HUES6 (cell line): ENCODE measurements around the gene VPS13D.
"Not testable (repeated sequence)": the region's sequence is repeated elsewhere in the genome, so short reads cannot be mapped to it uniquely, and the experiment has no call there.

Experiments
- H3K27ac ChIP-seq: 2 replicates; pipeline ENCODE4 v1.7.0; 2013; ENCODE audit warnings: low read depth, mild to moderate bottlenecking, low read length, inconsistent platforms
- H3K27me3 ChIP-seq: 2 replicates; pipeline ENCODE4 v1.6.1; 2013; ENCODE audit warnings: low read length; ENCODE audit not compliant: control insufficient read depth, insufficient read depth
- H3K36me3 ChIP-seq: 2 replicates; pipeline ENCODE4 v1.6.1; 2013; ENCODE audit warnings: low read length; ENCODE audit not compliant: control insufficient read depth, insufficient read depth
- H3K4me1 ChIP-seq: 2 replicates; pipeline ENCODE4 v1.6.1; 2013; ENCODE audit warnings: low read length; ENCODE audit not compliant: control insufficient read depth, insufficient read depth
- H3K4me3 ChIP-seq: 2 replicates; pipeline ENCODE4 v1.5.1; 2013; ENCODE audit warnings: low read depth, low read length
- H3K9ac ChIP-seq: one replicate; pipeline ENCODE4 v1.6.1; 2013; ENCODE audit warnings: mild to moderate bottlenecking, low read length
- H3K9me3 ChIP-seq: 2 replicates; pipeline ENCODE4 v1.6.1; 2013; ENCODE audit warnings: low read depth, low read length; ENCODE audit not compliant: control insufficient read depth, insufficient read depth

Gene VPS13D

DNA sequence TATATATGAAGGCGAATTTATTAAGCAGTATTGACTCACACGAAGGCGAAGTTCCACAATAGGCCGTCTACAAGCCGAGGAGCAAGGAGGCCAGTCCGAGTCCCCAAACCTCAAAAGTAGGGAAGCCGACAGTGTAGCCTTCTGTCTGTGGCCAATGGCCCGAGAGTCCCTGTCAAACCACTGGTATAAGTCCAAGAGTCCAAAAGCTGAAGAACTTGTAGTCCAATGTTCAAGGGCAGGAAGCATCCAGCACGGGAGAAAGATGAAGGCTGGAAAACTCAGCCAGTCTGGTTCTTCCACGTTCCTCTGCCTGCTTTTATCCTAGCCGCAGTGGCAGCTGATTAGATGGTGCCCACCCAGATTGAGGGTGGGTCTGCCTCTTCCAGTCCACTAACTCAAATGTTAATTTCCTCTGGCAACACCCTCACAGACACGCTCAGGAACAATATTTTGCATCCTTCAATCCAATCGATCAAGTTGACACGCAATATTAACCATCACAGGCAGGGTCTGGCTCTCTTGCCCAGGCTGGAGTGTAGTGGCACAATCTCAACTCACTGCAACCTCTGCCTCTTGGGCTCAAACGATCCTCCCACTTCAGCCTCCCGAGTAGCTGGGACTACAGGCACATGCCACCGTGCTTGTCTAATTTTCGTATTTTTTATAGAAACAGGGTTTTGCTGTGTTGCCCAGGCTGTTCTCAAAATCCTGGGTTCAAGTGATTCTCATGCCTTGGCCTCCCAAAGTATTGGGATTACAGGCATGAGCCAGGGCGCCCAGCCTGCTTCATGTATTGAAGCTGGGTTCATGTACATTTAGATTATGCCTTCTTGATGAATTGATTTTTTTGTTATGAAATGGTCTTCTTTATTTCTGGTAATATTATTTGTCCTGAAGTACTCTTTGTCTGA is 302.8 kb downstream of the VPS13D start:
- Histone ChIP-seq H3K4me1 (peaks cover 5% of the 10 kb centered on the region; the same call in 1 of the 2 replicates), H3K27ac (no peak overlapping the region), H3K27me3 (no peaks in the 10 kb centered on the region), H3K9ac (no peak overlapping the region), H3K36me3 (no peaks in the 10 kb centered on the region), H3K4me3 (no peak overlapping the region), H3K9me3 (no peaks in the 10 kb centered on the region)

DNA sequence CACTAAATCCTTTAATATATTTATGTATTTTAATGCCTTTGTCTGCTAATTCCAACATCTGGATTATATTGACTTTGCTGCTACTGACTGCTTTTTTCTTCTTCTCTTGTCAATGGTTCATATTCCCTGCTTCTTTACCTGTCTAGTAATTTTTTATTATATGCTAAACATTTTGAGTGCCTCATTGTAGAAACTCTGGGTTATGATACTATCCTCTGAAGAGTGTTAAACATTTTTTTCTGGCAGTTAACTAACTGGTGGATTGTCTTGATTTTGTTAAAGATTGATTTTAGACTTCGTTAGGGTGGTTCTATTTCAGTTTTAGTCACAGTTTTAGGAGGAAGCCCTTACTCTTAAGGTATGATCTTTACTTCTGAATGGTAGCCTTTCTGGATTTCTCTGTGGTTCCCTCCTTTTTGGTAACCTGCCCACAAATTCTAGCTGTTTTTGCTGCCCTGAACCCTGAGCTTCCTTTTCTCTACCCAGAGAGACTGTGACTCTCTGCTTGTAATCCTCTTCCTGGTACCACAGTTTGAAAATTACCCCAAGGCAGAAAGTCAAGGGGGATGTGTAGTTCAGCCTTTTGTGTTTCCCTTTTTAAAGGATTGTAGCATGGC is 306.3 kb downstream of the VPS13D start:
- no peak overlapping the region for H3K9ac ChIP-seq
- H3K4me1 ChIP-seq, result peaks cover 11% of the 10 kb centered on the region
- no peaks in the 10 kb centered on the region for H3K9me3 ChIP-seq
- no peak overlapping the region for H3K27ac ChIP-seq
- H3K27me3 ChIP-seq, result no peaks in the 10 kb centered on the region
- no peak overlapping the region for H3K4me3 ChIP-seq
- H3K36me3 ChIP-seq, result no peaks in the 10 kb centered on the region

DNA sequence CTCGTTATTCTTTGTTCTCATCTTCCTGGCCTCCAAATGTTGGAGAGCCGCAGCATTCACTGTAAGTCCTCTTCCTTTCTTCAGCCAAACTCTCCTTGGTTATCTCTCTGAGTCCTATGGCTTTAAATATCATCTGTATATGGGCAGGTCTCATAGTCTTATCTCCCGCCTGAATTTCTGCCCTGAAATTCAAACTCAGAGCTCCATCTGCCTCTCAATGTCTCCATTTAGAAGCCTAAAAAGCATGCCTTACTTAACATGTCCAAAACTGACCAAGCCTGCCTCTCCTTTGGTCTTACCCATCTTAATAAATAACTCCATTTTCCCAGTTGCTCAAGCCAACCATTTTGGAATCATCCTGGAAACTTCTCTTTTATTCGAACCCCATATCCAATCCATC is 307.5 kb downstream of the VPS13D start:
- Histone ChIP-seq H3K27me3 (no peaks in the 10 kb centered on the region), H3K9me3 (no peaks in the 10 kb centered on the region), H3K4me3 (no peak overlapping the region), H3K4me1 (peaks cover 20% of the 10 kb centered on the region), H3K27ac (no peak overlapping the region), H3K36me3 (no peaks in the 10 kb centered on the region), H3K9ac (no peak overlapping the region)

DNA sequence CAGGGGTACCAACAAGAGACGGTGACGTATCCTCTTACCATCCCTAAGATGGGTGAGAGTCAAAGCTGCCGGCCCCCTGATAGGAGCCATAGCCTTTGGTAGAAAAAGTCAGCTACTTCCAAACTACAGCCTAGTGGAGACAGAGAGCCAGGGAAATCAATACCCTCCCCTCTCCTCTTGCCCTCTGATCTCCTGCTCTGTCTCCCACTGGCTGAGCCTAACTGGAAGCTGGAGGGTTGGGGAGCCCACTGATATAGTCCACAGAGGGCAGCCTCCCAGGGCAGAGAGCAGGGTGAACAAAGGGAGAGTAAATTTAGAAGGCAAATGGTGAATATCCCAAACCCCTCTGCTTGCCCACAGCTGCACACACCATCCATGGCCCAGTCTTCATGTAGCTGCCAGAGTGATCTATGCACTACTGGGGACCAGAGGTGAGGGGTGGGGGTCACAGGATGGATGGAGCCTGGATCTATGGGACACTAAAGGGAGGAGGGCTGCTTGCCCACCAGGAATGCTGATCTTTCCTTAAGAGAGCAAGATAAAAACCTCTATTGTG is 308.2 kb downstream of the VPS13D start:
- no peak overlapping the region for H3K27ac ChIP-seq
- no peaks in the 10 kb centered on the region for H3K27me3 ChIP-seq
- no peaks in the 10 kb centered on the region for H3K36me3 ChIP-seq
- no peak overlapping the region for H3K9ac ChIP-seq
- no peaks in the 10 kb centered on the region for H3K9me3 ChIP-seq
- H3K4me1 ChIP-seq, result peaks cover 20% of the 10 kb centered on the region
- H3K4me3 ChIP-seq, result no peak overlapping the region

DNA sequence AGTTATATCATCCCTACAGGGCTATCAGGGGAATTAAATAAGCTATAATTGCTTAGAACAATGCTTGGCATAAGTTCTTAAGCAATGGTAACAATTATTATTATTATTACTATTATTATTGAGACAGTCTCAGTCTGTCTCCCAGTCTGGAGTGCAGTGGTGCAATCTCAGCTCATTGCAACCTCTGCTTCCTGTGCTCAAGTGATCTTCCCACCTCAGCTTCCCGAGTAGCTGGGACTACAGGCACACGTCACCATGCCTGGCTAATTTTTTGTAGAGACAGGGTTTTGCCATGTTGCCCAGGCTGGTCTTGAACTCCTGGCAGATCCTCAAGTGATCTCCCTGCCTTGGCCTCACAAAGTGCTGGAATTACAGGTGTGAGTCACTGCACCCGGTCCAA is 308.7 kb downstream of the VPS13D start:
- not testable (repeated sequence) for H3K9ac ChIP-seq, H3K27me3 ChIP-seq, H3K36me3 ChIP-seq, H3K27ac ChIP-seq, H3K9me3 ChIP-seq, H3K4me3 ChIP-seq
- H3K4me1 ChIP-seq, result peaks cover 20% of the 10 kb centered on the region

DNA sequence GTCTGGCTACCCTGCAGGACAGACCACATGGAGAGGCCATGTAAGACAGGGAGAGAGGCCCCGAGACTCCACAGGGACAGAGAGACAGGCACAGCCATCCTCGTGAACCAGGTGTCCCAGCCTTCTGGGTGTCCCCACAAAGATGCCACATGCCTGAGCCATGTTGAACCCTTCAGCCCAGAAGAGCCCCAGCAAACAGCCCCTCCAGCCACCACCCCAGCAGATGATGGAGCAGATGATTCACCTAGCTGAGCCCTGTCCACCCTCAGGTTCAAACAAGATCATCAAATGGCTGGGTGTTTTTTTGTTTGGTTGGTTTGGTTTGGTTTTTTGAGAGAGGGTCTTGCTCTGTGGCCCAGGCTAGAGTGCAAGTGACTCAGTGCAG is 309.5 kb downstream of the VPS13D start:
- Histone ChIP-seq H3K9ac (no peak overlapping the region), H3K4me3 (no peak overlapping the region), H3K9me3 (no peaks in the 10 kb centered on the region), H3K4me1 (peaks cover 20% of the 10 kb centered on the region), H3K27me3 (no peaks in the 10 kb centered on the region), H3K36me3 (no peaks in the 10 kb centered on the region), H3K27ac (no peak overlapping the region)

DNA sequence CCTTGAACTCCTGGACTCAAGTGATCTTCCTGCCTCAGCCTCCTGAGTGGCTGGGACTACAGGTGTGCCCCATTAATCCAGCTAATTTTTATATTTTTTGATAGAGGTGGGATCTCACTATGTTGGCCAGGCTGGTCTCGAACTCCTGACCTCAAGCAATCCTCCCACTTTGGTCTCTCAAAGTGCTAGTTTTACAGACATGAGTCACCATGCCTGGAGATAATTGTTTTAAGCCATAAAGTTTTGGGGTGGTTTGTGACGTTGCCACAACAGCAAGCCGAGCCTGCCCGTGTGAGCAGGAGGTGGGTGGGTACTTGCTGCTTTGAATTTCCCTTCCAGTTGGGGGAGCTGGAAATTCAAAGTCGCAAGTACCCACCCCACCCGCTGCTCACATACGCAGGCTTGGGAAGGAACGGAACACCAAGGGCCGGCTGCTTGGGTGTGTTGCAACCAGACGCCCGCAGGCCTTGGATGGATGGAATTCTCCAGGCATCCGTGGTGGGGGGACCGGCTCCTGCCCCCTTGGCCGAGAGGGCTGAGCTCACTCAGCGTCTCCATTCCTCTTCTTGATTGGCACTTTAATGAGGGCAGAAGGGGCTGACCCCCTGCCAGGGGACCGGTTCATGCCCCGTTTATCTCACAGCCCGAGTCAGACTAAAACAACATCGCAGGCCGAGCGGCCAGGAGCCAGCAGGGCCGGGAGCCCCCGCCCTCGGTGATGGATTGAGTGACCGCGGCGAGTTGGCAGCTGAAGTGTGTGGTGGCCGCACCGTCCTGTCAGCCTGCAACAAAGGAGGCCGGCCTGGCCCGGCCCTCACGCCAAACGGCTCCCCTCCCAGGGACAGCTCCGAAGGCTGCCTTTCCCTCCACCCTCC is 310.1 kb downstream of the VPS13D start:
- no peaks in the 10 kb centered on the region for H3K36me3 ChIP-seq
- H3K9ac ChIP-seq, result no peak overlapping the region
- H3K4me1 ChIP-seq, result peaks cover 21% of the 10 kb centered on the region
- no peaks in the 10 kb centered on the region for H3K27me3 ChIP-seq
- H3K27ac ChIP-seq, result no peak overlapping the region
- peak overlapping the region; percentile 43 for H3K4me3 ChIP-seq
- H3K9me3 ChIP-seq, result no peaks in the 10 kb centered on the region

DNA sequence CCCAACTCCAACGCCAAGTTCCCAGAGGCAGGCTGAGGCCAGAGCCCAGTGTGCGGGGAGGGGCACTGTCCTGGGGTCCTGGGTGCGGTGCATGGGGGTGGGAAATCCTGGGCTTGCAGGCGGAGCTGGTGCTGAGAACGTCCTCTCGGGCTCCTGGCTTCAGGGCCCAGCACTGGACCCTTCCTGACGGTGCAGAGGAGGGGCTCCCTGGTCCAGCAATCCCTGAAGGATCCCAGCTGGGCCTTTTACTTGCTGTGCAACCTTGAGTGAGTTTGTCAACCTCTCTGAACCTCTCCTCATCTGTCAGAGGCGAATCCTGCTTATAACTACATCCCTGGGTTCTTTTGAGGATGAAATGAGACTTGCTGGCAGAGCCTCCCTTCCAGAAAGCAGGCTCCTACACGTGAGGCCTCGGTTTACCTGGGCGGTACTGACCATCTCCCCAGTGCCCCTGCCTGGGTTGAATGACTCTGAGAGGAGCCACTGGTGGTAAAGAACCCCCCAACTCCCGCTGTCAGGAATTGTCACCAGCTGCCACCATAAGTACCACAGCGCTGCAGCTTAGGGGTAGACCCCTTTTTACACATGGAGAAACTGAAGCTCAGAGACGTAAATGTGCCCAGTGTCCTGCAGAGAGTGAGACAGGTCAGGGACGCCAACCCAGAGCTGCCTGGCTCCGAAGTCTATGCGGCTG is 310.9 kb downstream of the VPS13D start:
- H3K9ac ChIP-seq, result no peak overlapping the region

DNA sequence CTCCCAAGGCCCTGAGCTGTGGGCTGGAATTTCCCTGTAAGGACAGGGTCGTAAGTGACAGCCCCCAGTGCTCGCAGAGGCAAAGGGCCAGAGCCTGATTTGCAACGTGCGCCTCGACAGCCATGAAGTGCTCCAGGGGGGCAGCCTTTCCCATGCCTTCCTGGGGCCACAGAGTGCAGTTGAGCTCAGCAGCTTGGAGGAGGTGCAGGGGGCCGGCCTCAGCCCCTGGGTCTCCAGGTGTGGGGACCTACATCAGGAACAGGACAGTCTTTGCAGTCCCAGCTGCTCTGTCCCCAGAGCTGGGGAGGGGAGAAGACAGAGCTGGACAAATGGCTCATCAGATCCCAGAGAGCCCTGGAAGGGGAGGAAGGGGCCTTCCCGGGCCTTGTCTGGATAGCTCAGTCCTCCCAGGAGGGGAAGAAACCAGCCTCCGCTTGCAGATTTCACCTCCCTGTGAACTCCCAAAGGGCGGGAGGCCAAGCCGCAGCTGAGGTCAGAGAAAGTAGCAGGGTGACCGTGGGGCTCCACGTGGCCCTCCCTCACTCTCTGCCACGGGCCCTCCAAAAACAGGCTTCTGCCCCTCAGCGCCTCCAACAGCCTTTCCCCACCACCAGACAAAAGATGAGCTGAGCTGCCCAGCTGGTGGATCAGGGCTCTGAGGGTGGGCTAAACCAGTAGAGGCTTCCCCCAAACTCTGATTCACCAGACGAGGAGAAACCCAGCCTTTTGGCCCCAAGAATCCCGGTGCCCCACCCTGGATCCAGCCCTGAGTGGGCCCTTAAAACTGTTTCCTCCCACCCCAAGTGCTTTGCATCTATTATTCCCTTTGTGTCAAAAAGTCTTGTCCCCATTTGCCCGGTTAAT is 311.7 kb downstream of the VPS13D start:
- Histone ChIP-seq H3K36me3 (no peaks in the 10 kb centered on the region), H3K4me1 (peaks cover 24% of the 10 kb centered on the region), H3K27me3 (no peaks in the 10 kb centered on the region), H3K27ac (no peak overlapping the region), H3K9ac (no peak overlapping the region), H3K4me3 (no peak overlapping the region), H3K9me3 (no peaks in the 10 kb centered on the region)

More for the DNA sequence above, 310.9 kb downstream of the VPS13D start:
- H3K36me3 ChIP-seq, result no peaks in the 10 kb centered on the region
- peak overlapping the region; percentile 43 for H3K4me3 ChIP-seq
- H3K9me3 ChIP-seq, result no peaks in the 10 kb centered on the region
- H3K27ac ChIP-seq, result no peak overlapping the region
- H3K27me3 ChIP-seq, result no peaks in the 10 kb centered on the region
- H3K4me1 ChIP-seq, result peaks cover 24% of the 10 kb centered on the region

DNA sequence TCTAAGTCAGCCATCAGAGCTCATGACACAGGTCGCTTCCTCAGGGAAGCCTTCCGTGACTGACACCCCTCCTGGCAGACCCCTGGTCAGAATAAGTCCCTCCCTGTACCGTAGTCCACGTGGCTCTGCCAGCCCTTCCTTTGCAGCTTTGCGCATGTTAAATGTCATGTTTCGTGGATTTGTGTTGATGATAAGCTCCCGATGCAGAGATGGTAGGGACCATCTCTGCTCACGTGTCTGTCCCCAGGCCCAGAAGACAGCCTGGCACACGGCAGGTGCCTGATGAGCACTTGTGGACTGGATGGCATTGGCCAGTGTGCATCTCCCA is 312.3 kb downstream of the VPS13D start:
- no peak overlapping the region for H3K27ac ChIP-seq
- H3K4me3 ChIP-seq, result no peak overlapping the region
- H3K9me3 ChIP-seq, result no peaks in the 10 kb centered on the region
- H3K27me3 ChIP-seq, result no peaks in the 10 kb centered on the region
- no peak overlapping the region for H3K9ac ChIP-seq
- H3K36me3 ChIP-seq, result no peaks in the 10 kb centered on the region
- H3K4me1 ChIP-seq, result peaks cover 24% of the 10 kb centered on the region
